VCaP (cell line): ENCODE data around the gene DPAGT1.

Source experiments
- H3K27ac ChIP-seq: fragments of 450-650 bp; 2 replicates; pipeline ENCODE4 v1.5.1; 2017
- TF ChIP-seq, protein P1 (sequence below): fragments of 450-650 bp; conservative IDR thresholded peaks from 2 replicates; pipeline ENCODE4 v1.5.1; 2017; ENCODE audit warnings: mild to moderate bottlenecking, moderate library complexity

Gene DPAGT1

DNA sequence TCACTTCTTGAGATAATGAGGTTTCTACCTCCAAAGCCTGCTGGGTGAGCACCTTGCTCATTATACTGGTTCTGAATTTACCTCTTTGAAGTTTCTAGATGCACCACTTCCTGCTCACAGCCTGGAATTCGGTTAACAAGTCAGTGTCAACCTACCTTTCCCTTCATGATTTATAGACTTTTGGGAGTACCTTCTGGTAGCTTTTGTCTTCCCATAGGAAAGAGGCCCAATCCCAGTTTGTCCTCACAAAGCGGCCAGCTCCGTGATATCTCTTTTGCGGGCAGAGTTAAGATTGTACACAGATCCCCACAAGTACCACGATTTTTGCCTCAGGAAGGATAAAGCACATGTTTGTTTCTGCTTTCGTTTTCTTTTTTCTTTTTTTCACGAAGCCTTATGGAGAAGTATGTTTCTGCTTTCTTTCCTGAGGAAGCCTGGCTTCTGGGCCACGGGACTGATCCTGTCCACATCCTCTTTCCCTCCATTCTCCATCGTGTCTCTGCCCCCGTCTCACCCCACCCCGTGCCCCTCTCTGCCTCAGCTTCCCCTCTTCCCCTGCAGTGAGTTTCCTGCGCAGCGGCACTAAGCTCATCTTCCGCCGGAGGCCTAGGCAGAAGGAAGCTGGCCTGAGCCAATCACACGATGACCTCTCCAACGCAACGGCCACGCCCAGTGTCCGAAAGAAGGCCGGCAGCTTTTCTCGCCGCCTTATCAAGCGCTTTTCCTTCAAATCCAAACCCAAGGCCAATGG is 14.0 kb upstream of the DPAGT1 start:
- TF ChIP-seq, protein P1, sequence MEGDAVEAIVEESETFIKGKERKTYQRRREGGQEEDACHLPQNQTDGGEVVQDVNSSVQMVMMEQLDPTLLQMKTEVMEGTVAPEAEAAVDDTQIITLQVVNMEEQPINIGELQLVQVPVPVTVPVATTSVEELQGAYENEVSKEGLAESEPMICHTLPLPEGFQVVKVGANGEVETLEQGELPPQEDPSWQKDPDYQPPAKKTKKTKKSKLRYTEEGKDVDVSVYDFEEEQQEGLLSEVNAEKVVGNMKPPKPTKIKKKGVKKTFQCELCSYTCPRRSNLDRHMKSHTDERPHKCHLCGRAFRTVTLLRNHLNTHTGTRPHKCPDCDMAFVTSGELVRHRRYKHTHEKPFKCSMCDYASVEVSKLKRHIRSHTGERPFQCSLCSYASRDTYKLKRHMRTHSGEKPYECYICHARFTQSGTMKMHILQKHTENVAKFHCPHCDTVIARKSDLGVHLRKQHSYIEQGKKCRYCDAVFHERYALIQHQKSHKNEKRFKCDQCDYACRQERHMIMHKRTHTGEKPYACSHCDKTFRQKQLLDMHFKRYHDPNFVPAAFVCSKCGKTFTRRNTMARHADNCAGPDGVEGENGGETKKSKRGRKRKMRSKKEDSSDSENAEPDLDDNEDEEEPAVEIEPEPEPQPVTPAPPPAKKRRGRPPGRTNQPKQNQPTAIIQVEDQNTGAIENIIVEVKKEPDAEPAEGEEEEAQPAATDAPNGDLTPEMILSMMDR: no peak
- no peak overlapping the region for H3K27ac ChIP-seq

DNA sequence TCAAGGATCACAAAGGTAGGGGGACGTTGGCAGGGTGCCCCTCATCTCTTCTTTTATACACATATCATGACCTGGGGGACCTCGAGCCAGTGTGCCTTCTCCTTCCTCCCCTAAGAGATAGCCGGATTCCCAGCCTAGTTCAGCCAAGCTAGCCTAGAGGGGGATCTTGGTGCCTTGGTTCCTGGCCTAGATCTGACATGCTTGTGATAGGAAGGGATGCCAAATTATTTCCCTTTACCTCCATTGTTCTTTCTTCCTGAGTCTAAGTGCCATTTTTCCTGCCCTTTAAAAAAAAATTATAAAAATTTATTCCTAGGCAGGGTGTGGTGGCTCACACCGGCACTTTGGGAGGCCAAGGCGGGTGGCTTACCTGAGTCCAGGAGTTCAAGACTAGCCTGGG is 12.7 kb upstream of the DPAGT1 start:
- TF ChIP-seq, protein P1: no peak
- H3K27ac ChIP-seq: no peak overlapping the region

DNA sequence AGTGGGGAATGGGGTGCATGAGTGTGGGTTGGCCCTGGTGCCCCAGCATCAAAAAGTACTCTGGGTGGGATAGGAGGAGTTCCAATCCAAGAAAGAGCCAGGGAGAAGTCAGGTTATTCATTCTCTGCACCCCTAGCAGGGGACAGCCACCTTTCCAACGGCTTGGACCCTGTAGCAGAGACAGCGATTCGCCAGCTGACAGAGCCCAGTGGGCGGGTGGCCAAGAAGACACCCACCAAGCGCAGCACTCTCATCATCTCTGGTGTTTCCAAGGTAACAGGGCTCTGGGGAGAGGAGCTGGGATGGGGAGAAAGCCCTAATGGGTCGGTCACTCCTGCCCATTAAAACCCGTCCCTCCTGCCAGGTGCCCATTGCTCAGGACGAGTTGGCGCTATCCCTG is 12.1 kb upstream of the DPAGT1 start:
- TF ChIP-seq, protein P1: no peak
- H3K27ac ChIP-seq: no peak overlapping the region

DNA sequence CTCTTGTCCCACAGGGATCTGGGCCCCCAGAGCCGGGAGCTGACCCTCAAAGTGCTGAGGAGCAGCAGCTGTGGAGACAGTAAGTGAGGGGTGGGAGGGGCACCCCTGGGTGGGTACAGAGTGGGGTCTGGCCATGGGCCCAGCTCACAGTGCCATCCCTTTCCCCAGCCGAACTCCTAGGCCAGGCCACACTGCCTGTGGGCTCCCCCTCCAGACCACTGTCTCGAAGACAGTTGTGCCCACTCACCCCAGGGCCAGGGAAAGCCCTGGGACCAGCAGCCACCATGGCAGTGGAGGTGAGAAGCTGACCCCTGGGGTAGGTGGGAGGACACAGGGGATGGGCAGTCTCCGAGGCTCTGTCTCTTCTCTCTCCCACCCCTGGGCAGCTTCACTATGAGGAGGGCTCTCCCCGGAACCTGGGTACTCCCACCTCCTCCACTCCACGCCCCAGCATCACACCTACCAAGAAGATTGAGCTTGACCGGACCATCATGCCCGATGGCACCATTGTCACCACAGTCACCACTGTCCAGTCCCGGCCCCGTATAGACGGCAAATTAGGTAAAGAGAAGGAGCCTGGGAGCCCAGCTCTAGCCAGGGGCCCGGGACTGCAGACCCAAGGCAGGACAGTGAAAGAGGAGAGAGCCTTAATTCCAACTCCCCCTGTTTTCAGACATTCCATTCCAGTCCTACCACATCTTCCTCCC is 10.8 kb upstream of the DPAGT1 start:
- H3K27ac ChIP-seq: no peak overlapping the region
- TF ChIP-seq, protein P1: no peak

DNA sequence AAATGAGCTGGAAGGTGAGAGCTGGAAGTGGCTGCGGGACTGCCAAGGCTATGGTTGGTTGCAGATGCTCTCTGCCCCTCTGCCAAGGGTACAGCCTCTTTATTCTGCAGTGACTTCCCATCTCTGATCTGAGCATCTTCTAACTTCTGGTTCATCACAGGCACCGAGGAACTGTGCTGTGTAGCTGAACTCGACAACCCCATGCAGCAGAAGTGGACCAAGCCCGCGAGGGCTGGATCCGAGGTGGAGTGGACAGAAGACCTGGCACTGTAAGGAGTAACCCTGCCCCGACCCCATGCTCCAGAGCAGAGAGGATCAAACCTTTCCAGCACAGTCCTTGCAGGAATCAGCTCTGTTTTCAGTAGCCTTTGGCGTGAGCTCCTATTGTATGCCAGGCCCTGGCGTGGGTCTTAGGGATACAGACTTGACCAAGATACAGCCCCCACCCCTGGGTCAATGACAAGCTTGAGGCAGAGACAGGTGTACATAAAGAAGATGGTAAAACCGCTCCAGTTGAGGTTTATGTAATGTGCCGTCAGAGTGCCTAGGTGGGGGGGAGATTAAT is 9.8 kb upstream of the DPAGT1 start:
- no peak overlapping the region for H3K27ac ChIP-seq
- TF ChIP-seq, protein P1: no peak

GRCh38 chr11:119110439-119110838 is 8.8 kb upstream of the DPAGT1 start:
- TF ChIP-seq, protein P1: no peak

DNA sequence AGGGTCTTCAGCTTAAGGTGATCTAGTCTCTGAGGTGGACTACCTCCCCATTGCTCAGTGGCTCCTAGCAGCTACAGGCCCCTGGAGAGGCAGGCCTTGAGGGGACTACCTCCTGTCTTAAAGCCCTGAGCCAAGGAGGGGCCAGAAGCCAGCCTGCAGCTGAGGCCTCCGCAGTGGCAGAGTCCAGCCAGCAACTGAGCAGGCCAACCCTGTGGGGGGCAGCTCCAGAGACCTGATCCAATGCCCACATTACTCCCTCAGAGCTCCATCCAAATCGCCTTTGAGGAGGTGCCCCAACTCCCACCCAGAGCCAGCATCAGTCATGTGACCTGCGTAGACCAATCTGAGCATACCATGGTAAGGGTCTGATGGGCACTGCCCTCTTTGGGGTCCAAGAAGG is 8.2 kb upstream of the DPAGT1 start:
- H3K27ac ChIP-seq: peak overlapping the region; percentile 88; the same call in 1 of the 2 replicates
- TF ChIP-seq, protein P1: no peak

More at GRCh38 chr11:119110439-119110838, 8.8 kb upstream of the DPAGT1 start:
- H3K27ac ChIP-seq: no peak overlapping the region
